Prostate gland (tissue), 2 donors: Measurements from ENCODE around the gene FNDC3B. TPM values are rescaled to one million over a fixed set of nuclear protein-coding genes. Genes with fewer than 3 reads are reported as not detected.

Experiments used
- DNase-seq: peaks from one replicate; pipeline ENCODE4 v3.0.0-alpha.2; 2019; ENCODE audit warnings: low spot score
- H3K27ac ChIP-seq, 2 donors: fragments of 200-600 bp; sonication (generic); 2 replicates each; pipeline ENCODE4 v1.5.1; 2017 to 2019
- H3K27me3 ChIP-seq: fragments of 200-600 bp; sonication (generic); replicated peaks from 2 replicates; pipeline ENCODE4 v1.5.1; 2019; ENCODE audit not compliant: insufficient read depth
- H3K36me3 ChIP-seq, 2 donors: fragments of 200-600 bp; sonication (generic); 1 replicate in 1 of 2; 2 replicates in 1 of 2; pipeline versions ENCODE4 v1.5.1 to v1.8.1; 2017 to 2019
- H3K4me1 ChIP-seq: fragments of 200-600 bp; sonication (generic); replicated peaks from 2 replicates; pipeline ENCODE4 v1.5.1; 2019
- H3K4me3 ChIP-seq, 2 donors: fragments of 200-600 bp; sonication (generic); 2 replicates each; pipeline ENCODE4 v1.5.1; 2017 to 2019
- H3K9me3 ChIP-seq: fragments of 200-600 bp; sonication (generic); 2 replicates; pipeline ENCODE4 v1.5.1; 2017
- POLR2A ChIP-seq: fragments of 450-650 bp; IDR thresholded peaks from one replicate; pipeline ENCODE4 v1.6.1; 2016; ENCODE audit warnings: antibody characterized with exemption, mild to moderate bottlenecking
- POLR2AphosphoS5 ChIP-seq: sonication (generic); formaldehyde crosslinking; IDR thresholded peaks from one replicate; pipeline ENCODE4 v1.6.1; 2017; ENCODE audit warnings: antibody characterized with exemption
- WGBS: methylation state at CpG from one replicate; pipeline ENCODE4 v1.1.5; 2018; 5-methylcytosine and 5-hydroxymethylcytosine counted together
- intact Hi-C: fragments of 100-400 bp; cut with DNase I; formaldehyde crosslinking; loops from one replicate; pipeline ENCODE4 v1.14.2; 2022
- total RNA-seq, 2 donors: library from RNA; depleted of rRNA; stranded (reverse); fragments of >200 nt; gene quantifications; one replicate each; pipeline ENCODE4 v1.1.0, GENCODE V29; 2016
- TF ChIP-seq, protein P1 (sequence below), 4 experiments: fragments of 200-600 bp in 2 of 4; fragments of 450-650 bp in 2 of 4; sonication (generic) in 2 of 4; IDR thresholded peaks; 1 replicate in 3 of 4; 2 replicates in 1 of 4; pipeline ENCODE4 v1.5.1; 2016 to 2019; ENCODE audit warnings: antibody characterized with exemption in 4 of 4, mild to moderate bottlenecking in 2 of 4, moderate library complexity in 2 of 4

Gene FNDC3B
- total RNA-seq, 2 donors from 2014 or later, result 35.9 to 62.4 TPM

DNA sequence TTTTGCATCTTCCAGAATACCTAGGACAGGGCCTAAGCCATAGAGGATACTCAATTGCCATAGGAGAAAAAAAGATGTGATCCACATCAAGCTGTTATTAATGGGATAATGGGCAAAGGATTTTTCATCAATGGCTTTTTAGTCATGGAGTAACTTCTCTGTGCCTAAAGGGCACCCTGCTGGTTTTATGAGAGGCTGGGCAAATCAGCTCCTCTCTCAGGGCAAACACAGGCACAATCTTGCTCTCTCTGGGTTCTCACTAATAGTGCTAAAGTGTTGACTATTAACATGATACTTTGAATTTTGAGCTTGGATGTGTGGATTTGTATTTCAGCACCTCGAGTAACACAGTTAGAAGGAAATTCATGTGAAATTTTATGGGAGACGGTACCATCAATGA lies 341.3 kb downstream of the FNDC3B start:
- peaks cover 6 to 15% of the 10 kb centered on the region in 2 donors for H3K36me3 ChIP-seq
- intact Hi-C loops, result no loop called here
- no peaks in the 10 kb centered on the region for H3K4me1 ChIP-seq
- H3K4me3 ChIP-seq, result no peak overlapping the region
- H3K27me3 ChIP-seq, result no peaks in the 10 kb centered on the region
- DNase-seq, result no peak
- no peak overlapping the region for H3K27ac ChIP-seq
- H3K9me3 ChIP-seq, result no peaks in the 10 kb centered on the region
- TF ChIP-seq, protein P1, sequence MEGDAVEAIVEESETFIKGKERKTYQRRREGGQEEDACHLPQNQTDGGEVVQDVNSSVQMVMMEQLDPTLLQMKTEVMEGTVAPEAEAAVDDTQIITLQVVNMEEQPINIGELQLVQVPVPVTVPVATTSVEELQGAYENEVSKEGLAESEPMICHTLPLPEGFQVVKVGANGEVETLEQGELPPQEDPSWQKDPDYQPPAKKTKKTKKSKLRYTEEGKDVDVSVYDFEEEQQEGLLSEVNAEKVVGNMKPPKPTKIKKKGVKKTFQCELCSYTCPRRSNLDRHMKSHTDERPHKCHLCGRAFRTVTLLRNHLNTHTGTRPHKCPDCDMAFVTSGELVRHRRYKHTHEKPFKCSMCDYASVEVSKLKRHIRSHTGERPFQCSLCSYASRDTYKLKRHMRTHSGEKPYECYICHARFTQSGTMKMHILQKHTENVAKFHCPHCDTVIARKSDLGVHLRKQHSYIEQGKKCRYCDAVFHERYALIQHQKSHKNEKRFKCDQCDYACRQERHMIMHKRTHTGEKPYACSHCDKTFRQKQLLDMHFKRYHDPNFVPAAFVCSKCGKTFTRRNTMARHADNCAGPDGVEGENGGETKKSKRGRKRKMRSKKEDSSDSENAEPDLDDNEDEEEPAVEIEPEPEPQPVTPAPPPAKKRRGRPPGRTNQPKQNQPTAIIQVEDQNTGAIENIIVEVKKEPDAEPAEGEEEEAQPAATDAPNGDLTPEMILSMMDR (IDR thresholded peaks at IDR 0.05), result no peak
- TF ChIP-seq POLR2A, result no peak
- no peak for TF ChIP-seq POLR2AphosphoS5
- WGBS, result 90% methylated on average over 2 of the region's 2 CpGs

DNA sequence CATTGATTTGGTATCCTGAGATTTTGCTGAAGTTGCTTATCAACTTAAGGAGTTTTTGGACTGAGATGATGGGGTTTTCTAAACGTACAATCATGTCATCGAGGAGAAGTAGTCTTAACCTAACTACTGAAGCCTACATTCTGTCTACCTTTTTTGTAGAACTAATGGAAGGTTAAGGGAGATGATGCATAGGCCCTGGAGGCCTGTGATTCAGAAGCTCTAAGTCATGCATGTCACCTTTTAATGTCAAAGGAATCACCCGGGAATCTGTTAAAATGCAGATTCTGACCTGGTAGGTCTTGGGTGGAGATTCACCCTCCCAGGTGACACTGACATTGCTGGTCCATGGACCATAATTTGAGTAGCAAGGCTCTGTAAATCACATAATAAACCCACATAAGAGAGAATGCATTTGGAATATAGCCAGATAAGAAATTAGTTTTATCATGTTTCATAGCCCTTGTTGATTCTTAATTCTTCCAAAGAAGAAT lies 344.0 kb downstream of the FNDC3B start:
- Histone ChIP-seq H3K9me3 (no peaks in the 10 kb centered on the region), H3K27ac (no peak overlapping the region), H3K4me1 (no peaks in the 10 kb centered on the region), H3K36me3 (peaks cover 2 to 13% of the 10 kb centered on the region in 2 donors), H3K4me3 (no peak overlapping the region), H3K27me3 (no peaks in the 10 kb centered on the region)
- DNase-seq, result no peak
- intact Hi-C loops, result no loop called here
- 92% methylated on average over 3 of the region's 3 CpGs for whole genome bisulfite sequencing
- TF ChIP-seq POLR2AphosphoS5, result no peak
- TF ChIP-seq POLR2A, result no peak
- TF ChIP-seq, protein P1 (IDR thresholded peaks at IDR 0.05), result no peak

DNA sequence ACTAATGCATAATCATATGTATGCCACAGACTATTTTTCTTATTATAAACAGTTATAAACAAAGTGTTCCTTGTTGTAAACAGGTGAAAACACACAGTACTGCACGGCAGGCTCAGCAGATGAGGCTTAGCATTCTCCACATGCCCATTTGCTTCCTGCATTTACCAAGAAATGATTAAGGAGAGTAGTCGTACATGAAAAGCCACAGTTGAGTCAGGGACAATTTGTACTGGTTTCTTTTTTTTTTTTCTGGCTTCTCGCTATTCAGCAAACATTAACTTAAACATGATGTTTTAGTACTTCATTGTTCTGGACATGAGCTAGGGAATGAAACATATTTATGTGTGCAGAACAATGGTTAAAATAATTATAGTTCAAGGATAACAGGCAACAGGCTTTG lies 345.5 kb downstream of the FNDC3B start:
- Histone ChIP-seq H3K4me1 (no peaks in the 10 kb centered on the region), H3K36me3 (no peaks in the 10 kb centered on the region), H3K27me3 (no peaks in the 10 kb centered on the region), H3K9me3 (no peaks in the 10 kb centered on the region), H3K4me3 (no peak overlapping the region), H3K27ac (no peak overlapping the region)
- TF ChIP-seq, protein P1 (IDR thresholded peaks at IDR 0.05), result no peak
- TF ChIP-seq POLR2AphosphoS5, result no peak
- no peak for TF ChIP-seq POLR2A
- 27% methylated on average over 3 of the region's 3 CpGs for WGBS
- intact Hi-C loops, result no loop called here
- no peak for DNase-seq

DNA sequence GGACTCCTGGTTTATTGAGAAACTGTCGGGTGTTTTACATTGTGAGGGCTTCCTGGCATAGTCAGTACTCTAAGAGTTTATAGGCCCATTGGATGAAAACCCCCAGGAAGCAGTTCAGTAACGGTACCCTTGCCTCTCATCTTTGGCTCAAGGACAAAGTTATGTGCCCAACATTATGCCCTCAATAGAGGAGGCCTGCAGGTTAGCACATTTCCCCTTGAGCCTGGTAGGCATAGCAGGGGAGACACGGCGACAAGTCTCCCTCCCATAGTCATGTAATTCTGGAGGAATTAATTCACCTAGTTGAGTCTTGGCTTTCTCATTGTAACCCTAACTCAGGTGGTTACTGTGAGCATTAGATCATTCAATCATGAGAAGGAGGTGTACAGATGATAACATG lies 348.4 kb downstream of the FNDC3B start:
- no peak for TF ChIP-seq POLR2AphosphoS5
- TF ChIP-seq, protein P1 (IDR thresholded peaks at IDR 0.05), result no peak
- TF ChIP-seq POLR2A, result no peak
- no peak overlapping the region for H3K4me3 ChIP-seq
- 94% methylated on average over 4 of the region's 4 CpGs for WGBS
- intact Hi-C loops, result no loop called here
- H3K36me3 ChIP-seq, result no peaks in the 10 kb centered on the region
- no peak for DNase-seq
- H3K27ac ChIP-seq, result no peak overlapping the region
- H3K27me3 ChIP-seq, result no peaks in the 10 kb centered on the region
- no peaks in the 10 kb centered on the region for H3K4me1 ChIP-seq
- no peaks in the 10 kb centered on the region for H3K9me3 ChIP-seq

DNA sequence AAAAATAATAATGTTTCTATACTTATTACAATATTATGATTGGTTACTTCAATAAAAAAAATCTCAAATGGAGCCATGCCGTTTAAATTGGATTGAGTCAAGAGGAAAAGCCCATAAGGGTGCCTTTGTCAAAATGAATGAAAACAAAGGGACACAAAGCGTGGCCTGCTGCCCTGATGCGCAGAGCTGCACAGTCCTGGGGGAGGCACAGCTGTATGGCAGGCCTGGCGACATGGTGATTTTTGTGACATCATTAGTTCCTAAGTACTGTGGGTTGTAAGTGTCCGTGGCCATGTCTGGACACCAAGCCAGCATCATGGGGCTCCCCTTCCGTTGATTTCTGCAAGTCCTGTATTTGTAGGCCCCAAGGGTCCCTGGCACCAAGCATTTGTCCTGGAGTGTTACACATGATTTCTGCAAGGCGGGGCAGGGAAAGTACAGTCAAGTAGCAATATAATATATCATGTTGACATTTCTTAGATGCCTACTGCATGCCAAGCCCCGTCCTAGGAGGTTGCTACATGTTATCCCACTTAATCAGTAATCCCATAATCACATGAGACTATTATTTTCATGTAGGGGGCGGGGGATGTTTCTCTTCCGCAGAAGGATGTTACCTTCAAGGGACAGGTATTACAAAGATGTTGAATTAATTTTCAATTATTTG lies 349.2 kb downstream of the FNDC3B start:
- 79% methylated on average over 10 of the region's 10 CpGs for WGBS
- Histone ChIP-seq H3K4me1 (no peaks in the 10 kb centered on the region), H3K36me3 (no peaks in the 10 kb centered on the region), H3K4me3 (no peak overlapping the region), H3K9me3 (no peaks in the 10 kb centered on the region), H3K27me3 (no peaks in the 10 kb centered on the region), H3K27ac (no peak overlapping the region)
- intact Hi-C loops, result no loop called here
- no peak for DNase-seq
- TF ChIP-seq POLR2AphosphoS5 (no peak), POLR2A (no peak)
- TF ChIP-seq, protein P1 (IDR thresholded peaks at IDR 0.05), result no peak
